ENCODE measurements around the gene BZW2.
"Not testable (repeated sequence)": the region's sequence is repeated elsewhere in the genome, so short reads cannot be mapped to it uniquely, and the experiment has no call there.

The BZW2 gene

GRCh38 chr7:16670731-16671344 is 24.9 kb downstream of the BZW2 start:
- DNase-seq (ENCODE audit: low read depth) = no peak

- no peak for DNase-seq (ENCODE audit: low read depth)
Measured at GRCh38 chr7:16671811-16672210, 25.8 kb downstream of the BZW2 start.

- DNase-seq (ENCODE audit: low read depth) = no peak
Measured at GRCh38 chr7:16675277-16675676, 29.3 kb downstream of the BZW2 start.

GRCh38 chr7:16677978-16678494 is 32.1 kb downstream of the BZW2 start:
- no peak for DNase-seq (ENCODE audit: low read depth)

DNA sequence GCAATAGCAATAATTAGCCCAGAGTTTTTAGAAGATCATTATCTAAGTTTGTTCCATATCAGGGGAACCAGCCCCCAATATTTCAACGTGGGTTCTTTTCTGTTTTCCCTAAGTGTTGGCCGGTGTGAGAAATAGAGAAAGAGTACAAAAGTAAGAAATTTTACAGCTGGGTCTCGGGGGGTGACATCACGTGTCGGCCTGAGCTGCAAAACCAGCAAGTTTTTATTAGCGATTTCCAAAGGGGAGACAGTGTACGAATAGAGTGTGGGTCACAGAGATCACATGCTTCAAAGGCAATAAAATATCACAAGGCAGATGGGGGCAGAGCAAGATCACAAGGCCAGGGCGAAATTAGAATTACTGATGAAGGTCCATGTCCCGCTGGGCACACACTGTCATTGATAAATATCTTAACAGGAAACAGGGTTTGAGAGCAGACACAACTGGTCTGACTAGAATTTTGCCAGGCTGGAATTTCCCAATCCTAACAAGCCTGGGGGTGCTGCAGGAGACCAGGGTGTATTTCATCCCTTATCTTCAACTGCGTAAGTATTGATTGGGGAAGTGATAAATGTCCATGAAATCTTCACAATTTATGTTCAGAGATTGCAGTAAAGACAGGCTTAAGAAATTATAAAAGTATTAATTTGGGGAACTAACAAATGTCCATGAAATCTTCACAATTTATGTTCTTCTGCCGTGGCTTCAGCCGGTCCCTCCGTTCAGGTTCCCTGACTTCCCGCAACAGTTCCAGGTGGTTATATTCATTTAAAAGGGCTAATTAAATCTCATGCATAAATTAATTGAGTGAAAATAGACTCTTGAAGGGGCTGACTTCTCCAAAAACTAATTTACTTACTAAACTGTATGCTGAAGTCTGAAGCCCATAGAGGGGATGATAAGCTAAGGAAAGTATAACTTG is 32.9 kb downstream of the BZW2 start:
- DNase-seq (ENCODE audit: low read depth) = not testable (repeated sequence)

DNA sequence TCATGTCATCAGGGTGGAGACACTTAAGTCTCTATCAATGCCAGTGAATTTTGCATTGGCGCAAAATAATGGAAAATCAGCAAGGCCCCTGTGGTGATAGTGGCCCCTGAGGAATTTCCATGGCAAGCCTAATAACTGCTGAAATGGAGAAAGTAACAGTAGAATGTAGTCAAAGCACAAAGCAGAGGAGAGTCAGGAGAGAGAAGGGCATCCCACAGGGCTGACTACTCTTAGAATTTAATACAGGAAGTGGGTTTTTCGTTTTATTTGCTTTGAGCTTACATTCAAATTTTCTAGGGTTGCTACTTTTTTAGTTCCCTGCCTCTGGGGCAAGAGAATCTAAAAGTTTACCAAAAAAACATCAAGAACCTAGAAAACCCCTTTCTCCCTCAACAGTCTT is 39.0 kb downstream of the BZW2 start:
- DNase-seq (ENCODE audit: low read depth) = no peak

DNA sequence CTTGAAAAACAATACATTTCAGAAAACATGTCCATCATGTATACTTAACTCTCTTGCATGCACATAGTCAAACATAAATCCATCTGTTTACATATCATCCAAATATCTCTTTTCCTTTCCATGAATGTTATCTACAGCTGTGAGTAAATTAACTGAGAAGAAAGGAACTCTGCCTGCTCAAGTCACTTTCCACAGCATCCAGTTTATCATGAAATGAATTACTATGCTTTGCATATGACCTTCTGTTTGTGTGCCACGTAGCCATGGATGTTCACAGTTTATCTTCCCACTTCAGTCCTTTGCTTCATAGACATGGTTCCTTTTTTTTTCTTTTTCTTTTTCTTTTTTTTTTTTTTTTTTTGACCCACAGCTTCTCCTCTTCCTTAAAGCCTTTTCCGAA is 39.6 kb downstream of the BZW2 start:
- no peak for DNase-seq (ENCODE audit: low read depth)

GRCh38 chr7:16688249-16688648 is 42.3 kb downstream of the BZW2 start:
- no peak for DNase-seq (ENCODE audit: low read depth)

DNA sequence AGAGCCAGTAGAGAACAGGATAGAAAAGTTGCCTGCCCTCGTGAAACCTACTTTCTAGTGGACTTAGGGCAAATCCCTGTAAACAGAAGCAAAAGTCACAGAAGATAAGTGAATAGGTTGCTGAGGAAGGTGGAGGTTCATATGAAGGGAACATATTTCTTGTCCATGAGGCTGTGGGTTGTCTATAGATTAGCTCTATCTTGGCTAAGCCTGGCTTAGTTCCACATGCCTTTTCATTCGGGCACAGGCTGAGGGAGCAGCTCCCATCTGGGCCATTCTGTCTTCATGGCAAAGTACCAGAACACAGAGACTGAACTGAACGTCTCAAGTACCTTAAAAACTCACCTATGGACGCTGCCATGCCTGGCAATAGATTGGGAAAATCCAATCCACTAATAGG is 45.3 kb downstream of the BZW2 start:
- DNase-seq (ENCODE audit: low read depth) = no peak

- DNase-seq (ENCODE audit: low read depth) = no peak
Measured at GRCh38 chr7:16693601-16694318, 47.8 kb downstream of the BZW2 start.

DNA sequence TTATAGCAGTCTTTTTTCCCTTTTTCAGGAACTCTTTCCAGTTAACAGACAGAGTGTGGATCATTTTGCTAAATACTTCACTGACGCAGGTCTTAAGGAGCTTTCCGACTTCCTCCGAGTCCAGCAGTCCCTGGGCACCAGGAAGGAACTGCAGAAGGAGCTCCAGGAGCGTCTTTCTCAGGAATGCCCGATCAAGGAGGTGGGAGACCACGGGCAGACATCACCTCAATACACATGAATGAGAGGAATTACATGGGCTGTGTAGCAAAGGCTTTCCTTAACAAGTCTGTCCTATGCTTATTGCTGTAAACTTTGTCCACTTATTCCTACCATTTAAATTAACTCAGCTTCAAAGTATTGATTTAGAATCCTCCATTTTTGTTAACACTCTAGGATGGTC is 48.8 kb downstream of the BZW2 start:
- DNase-seq (ENCODE audit: low read depth) = no peak

- DNase-seq (ENCODE audit: low read depth) = peak; percentile 33
Measured at GRCh38 chr7:16695621-16696237, 49.7 kb downstream of the BZW2 start.

DNA sequence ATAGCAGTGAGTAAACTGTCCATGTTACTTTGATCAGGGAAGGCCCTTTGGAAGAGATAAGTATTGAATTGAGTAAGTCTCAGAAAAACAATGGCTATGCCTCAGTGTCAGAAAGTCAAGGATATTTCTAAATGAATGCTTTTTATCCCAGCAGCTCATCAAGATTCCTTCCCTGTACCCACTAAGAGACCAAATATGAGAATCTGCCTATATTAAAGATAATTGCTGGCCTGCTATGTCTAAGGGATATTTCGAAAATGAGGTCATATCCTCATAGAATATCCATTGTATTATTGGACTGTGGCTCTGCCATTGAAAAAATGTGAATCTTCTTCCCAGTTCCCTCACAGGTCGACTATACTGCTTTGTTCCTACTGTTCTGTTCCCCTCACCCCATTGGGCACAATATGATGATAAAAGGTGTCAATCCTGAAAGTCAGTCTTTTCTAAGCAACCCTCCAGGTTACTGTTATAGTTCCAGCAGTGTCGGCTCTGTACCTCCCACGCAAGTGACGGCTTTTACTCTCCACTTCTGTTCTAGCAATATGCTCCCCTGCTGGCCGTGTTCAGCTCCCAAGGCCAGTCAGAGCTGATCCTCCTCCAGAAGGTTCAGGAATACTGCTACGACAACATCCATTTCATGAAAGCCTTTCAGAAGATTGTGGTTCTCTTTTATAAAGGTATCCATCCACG is 51.7 kb downstream of the BZW2 start:
- DNase-seq (ENCODE audit: low read depth) = no peak

- no peak for DNase-seq (ENCODE audit: low read depth)
Measured at GRCh38 chr7:16698200-16698905, 52.4 kb downstream of the BZW2 start.

DNA sequence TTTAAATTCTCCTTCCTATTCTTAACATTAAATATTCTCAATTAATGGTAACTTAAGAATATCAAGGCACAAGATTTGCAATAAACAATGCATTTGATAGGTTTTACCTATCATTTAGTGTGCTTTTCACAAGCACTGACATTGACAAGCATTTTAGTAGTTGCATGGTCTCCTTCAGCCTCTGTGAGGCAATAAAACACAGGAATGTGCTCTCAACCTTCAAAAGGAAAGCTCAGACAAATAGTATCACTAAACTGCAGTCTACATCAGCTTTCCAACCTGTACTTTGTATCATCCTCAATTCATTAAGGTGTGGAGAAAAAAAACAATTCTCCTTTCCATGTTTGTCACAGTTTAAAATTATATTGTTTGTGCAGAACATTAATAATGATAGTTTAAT is 56.5 kb downstream of the BZW2 start:
- no peak for DNase-seq (ENCODE audit: low read depth)

GRCh38 chr7:16708511-16708910 is 62.5 kb downstream of the BZW2 start:
- DNase-seq (ENCODE audit: low read depth) = peak; percentile 35

- peak; percentile 72 for DNase-seq (ENCODE audit: low read depth)
Measured at GRCh38 chr7:16708980-16709379, 63.0 kb downstream of the BZW2 start.

GRCh38 chr7:16710651-16711050 is 64.7 kb downstream of the BZW2 start:
- no peak for DNase-seq (ENCODE audit: low read depth)

DNA sequence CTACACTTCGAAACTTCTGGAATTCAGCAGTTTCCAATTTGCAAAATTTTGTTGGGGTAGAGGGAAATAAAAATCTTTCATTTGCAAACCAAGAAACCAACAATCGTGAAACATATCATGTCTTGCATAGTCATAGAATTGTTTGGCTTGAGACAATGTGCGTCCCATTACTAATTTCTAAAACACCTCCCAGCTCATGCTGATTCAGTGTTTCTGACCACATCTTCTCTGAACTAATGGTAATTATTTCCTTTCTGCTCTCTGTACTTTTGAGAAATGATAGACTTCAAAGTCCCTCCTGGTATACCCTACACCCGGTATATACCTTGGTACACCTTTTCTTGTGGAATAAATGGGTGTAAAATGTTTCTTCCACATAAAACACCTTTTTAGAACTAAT is 65.7 kb downstream of the BZW2 start:
- peak; percentile 2 for DNase-seq (ENCODE audit: low read depth)

GRCh38 chr7:16712916-16713315 is 66.9 kb downstream of the BZW2 start:
- no peak for DNase-seq (ENCODE audit: low read depth)

DNA sequence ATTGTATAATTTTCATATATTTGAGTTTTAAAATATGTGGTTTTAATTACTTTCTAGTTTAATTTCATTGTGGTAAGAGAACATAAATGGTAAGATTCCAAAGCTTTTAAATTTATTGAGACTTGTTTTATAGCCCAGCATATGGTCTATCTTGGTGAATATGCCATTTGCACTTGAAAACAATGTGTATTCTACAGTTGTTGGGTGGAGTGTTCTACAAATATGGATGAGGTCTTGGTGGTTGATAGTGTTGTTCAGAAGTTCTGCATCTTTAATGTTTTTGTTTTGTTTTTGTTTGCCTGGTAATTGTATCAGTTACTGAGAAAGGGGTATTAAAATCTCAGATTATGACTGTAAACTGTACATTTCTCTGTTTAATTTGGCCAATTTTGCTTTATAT is 69.9 kb downstream of the BZW2 start:
- DNase-seq (ENCODE audit: low read depth) = no peak

Measured in fibroblast of gingiva (primary cell).